Activated CD4-positive, alpha-beta memory T cell treated with anti-CD3 and anti-CD28 coated beads for 36 hours (primary cell): ENCODE data around the gene PDK1. TPM values are rescaled to one million over a fixed set of nuclear protein-coding genes. Genes with fewer than 3 reads are reported as not detected.

Experiments used
- CTCF ChIA-PET: fragments of 350-600 bp; sonication (Branson Sonifier 250); formaldehyde crosslinking; loops from one replicate; lab custom pipeline; 2021; ENCODE audit warnings: antibody characterized with exemption, inconsistent platforms; lab: Charles Lee
- POLR2A ChIA-PET: fragments of 350-600 bp; sonication (Branson Sonifier 250); formaldehyde crosslinking; loops from one replicate; lab custom pipeline; 2021; ENCODE audit warnings: antibody characterized with exemption; lab: Charles Lee
- DNase-seq: peaks from one replicate; pipeline ENCODE4 v3.0.0-alpha.2; 2020
- H3K27ac Mint-ChIP-seq: one replicate; pipeline ENCODE4 v1.8.0; 2021; ENCODE audit warnings: mixed read lengths
- H3K27me3 Mint-ChIP-seq: one replicate; pipeline ENCODE4 v1.8.0; 2021; ENCODE audit warnings: mixed read lengths
- H3K36me3 Mint-ChIP-seq: one replicate; pipeline ENCODE4 v1.8.0; 2021; ENCODE audit warnings: mixed read lengths
- H3K4me1 Mint-ChIP-seq: one replicate; pipeline ENCODE4 v1.8.0; 2021; ENCODE audit warnings: low read depth, mixed read lengths
- H3K4me3 Mint-ChIP-seq: one replicate; pipeline ENCODE4 v1.8.0; 2021; ENCODE audit warnings: mild to moderate bottlenecking, mixed read lengths
- H3K9me3 Mint-ChIP-seq: one replicate; pipeline ENCODE4 v1.8.0; 2021; ENCODE audit warnings: mixed read lengths
- intact Hi-C: fragments of 100-400 bp; cut with micrococcal nuclease; formaldehyde crosslinking; loops from one replicate; pipeline ENCODE4 v1.15.1; 2023
- total RNA-seq, 2 experiments: library from RNA; stranded (reverse); gene quantifications; one replicate each; pipeline ENCODE4 v1.2.3, GENCODE V29; 2021

PDK1 gene
- total RNA-seq, 2 experiments from 2014 or later: 24.7 to 31.6 TPM

GRCh38 chr2:172600557-172601008, 44.7 kb downstream of the PDK1 start:
- no peaks in the 10 kb centered on the region for H3K9me3 Mint-ChIP-seq
- DNase-seq: no peak
- H3K4me1 Mint-ChIP-seq: peaks cover 1% of the 10 kb centered on the region
- CTCF ChIA-PET: no interaction called here
- H3K4me3 Mint-ChIP-seq: no peak overlapping the region
- no peaks in the 10 kb centered on the region for H3K27me3 Mint-ChIP-seq
- H3K36me3 Mint-ChIP-seq: peaks cover 50% of the 10 kb centered on the region
- intact Hi-C loops: no loop called here
- POLR2A ChIA-PET: no interaction called here
- H3K27ac Mint-ChIP-seq: no peak overlapping the region

- intact Hi-C loops: no loop called here
- Mint-ChIP-seq H3K36me3 (peaks cover 36% of the 10 kb centered on the region), H3K27ac (no peak overlapping the region), H3K4me3 (no peak overlapping the region), H3K9me3 (no peaks in the 10 kb centered on the region), H3K4me1 (no peaks in the 10 kb centered on the region), H3K27me3 (no peaks in the 10 kb centered on the region)
- ChIA-PET POLR2A (no interaction called here), CTCF (no interaction called here)
- DNase-seq: no peak
These were observed 50.4 kb downstream of the PDK1 start for GRCh38 chr2:172606285-172606684.

- Mint-ChIP-seq H3K9me3 (no peaks in the 10 kb centered on the region), H3K27me3 (no peaks in the 10 kb centered on the region), H3K4me3 (no peak overlapping the region), H3K4me1 (no peaks in the 10 kb centered on the region), H3K27ac (peak overlapping the region; percentile 19), H3K36me3 (peaks cover 33% of the 10 kb centered on the region)
- POLR2A ChIA-PET: no interaction called here
- no peak for DNase-seq
- CTCF ChIA-PET: no interaction called here
- intact Hi-C loops: no loop called here
These were observed 51.6 kb downstream of the PDK1 start for GRCh38 chr2:172607379-172607928.

- no peak overlapping the region for H3K27ac Mint-ChIP-seq
- H3K4me1 Mint-ChIP-seq: no peaks in the 10 kb centered on the region
- ChIA-PET CTCF (no interaction called here), POLR2A (no interaction called here)
- intact Hi-C loops: no loop called here
- DNase-seq: no peak
- H3K27me3 Mint-ChIP-seq: no peaks in the 10 kb centered on the region
- H3K4me3 Mint-ChIP-seq: no peak overlapping the region
- H3K9me3 Mint-ChIP-seq: no peaks in the 10 kb centered on the region
- peaks cover 23% of the 10 kb centered on the region for H3K36me3 Mint-ChIP-seq
These were observed 53.6 kb downstream of the PDK1 start for GRCh38 chr2:172609488-172609887.

- DNase-seq: no peak
- ChIA-PET POLR2A (no interaction called here), CTCF (interaction anchor here (1.0 kb wide), 1 partner anchor 18 kb away, joined by 3 read pairs; no protein-coding TSS in a partner anchor)
- no peak overlapping the region for H3K4me3 Mint-ChIP-seq
- intact Hi-C loops: no loop called here
- no peaks in the 10 kb centered on the region for H3K9me3 Mint-ChIP-seq
- no peak overlapping the region for H3K27ac Mint-ChIP-seq
- H3K4me1 Mint-ChIP-seq: no peaks in the 10 kb centered on the region
- H3K27me3 Mint-ChIP-seq: no peaks in the 10 kb centered on the region
- H3K36me3 Mint-ChIP-seq: peaks cover 15% of the 10 kb centered on the region
These were observed 56.2 kb downstream of the PDK1 start for GRCh38 chr2:172612051-172612450.

- H3K36me3 Mint-ChIP-seq: peaks cover 14% of the 10 kb centered on the region
- H3K4me3 Mint-ChIP-seq: no peak overlapping the region
- no peaks in the 10 kb centered on the region for H3K9me3 Mint-ChIP-seq
- no peaks in the 10 kb centered on the region for H3K4me1 Mint-ChIP-seq
- intact Hi-C loops: no loop called here
- no peaks in the 10 kb centered on the region for H3K27me3 Mint-ChIP-seq
- no peak overlapping the region for H3K27ac Mint-ChIP-seq
- ChIA-PET POLR2A (no interaction called here), CTCF (interaction anchor here (1.3 kb wide), 1 partner anchor 17 kb away, joined by 5 read pairs; no protein-coding TSS in a partner anchor)
- no peak for DNase-seq
These were observed 57.1 kb downstream of the PDK1 start for GRCh38 chr2:172613040-172613439.

GRCh38 chr2:172613615-172614231, 57.8 kb downstream of the PDK1 start:
- H3K9me3 Mint-ChIP-seq: no peaks in the 10 kb centered on the region
- H3K27me3 Mint-ChIP-seq: no peaks in the 10 kb centered on the region
- H3K4me1 Mint-ChIP-seq: no peaks in the 10 kb centered on the region
- DNase-seq: no peak
- no peak overlapping the region for H3K4me3 Mint-ChIP-seq
- intact Hi-C loops: no loop called here
- H3K36me3 Mint-ChIP-seq: peaks cover 14% of the 10 kb centered on the region
- H3K27ac Mint-ChIP-seq: no peak overlapping the region
- ChIA-PET POLR2A (no interaction called here), CTCF (interaction anchor here (1.3 kb wide), 1 partner anchor 18 kb away, joined by 5 read pairs; no protein-coding TSS in a partner anchor)

- H3K9me3 Mint-ChIP-seq: no peaks in the 10 kb centered on the region
- peaks cover 14% of the 10 kb centered on the region for H3K36me3 Mint-ChIP-seq
- no peak overlapping the region for H3K27ac Mint-ChIP-seq
- no peak overlapping the region for H3K4me3 Mint-ChIP-seq
- H3K4me1 Mint-ChIP-seq: no peaks in the 10 kb centered on the region
- ChIA-PET POLR2A (no interaction called here), CTCF (no interaction called here)
- no peaks in the 10 kb centered on the region for H3K27me3 Mint-ChIP-seq
- intact Hi-C loops: no loop called here
- DNase-seq: no peak
These were observed 59.0 kb downstream of the PDK1 start for GRCh38 chr2:172614932-172615331.

- no peak for DNase-seq
- ChIA-PET CTCF (no interaction called here), POLR2A (no interaction called here)
- Mint-ChIP-seq H3K4me3 (no peak overlapping the region), H3K27ac (no peak overlapping the region), H3K36me3 (peaks cover 12% of the 10 kb centered on the region), H3K27me3 (no peaks in the 10 kb centered on the region), H3K9me3 (no peaks in the 10 kb centered on the region), H3K4me1 (no peaks in the 10 kb centered on the region)
- intact Hi-C loops: no loop called here
These were observed 59.9 kb downstream of the PDK1 start for GRCh38 chr2:172615727-172616261.

- no peak overlapping the region for H3K27ac Mint-ChIP-seq
- no peak overlapping the region for H3K4me3 Mint-ChIP-seq
- H3K27me3 Mint-ChIP-seq: no peaks in the 10 kb centered on the region
- peaks cover 8% of the 10 kb centered on the region for H3K36me3 Mint-ChIP-seq
- ChIA-PET POLR2A (no interaction called here), CTCF (no interaction called here)
- no peaks in the 10 kb centered on the region for H3K4me1 Mint-ChIP-seq
- intact Hi-C loops: no loop called here
- H3K9me3 Mint-ChIP-seq: no peaks in the 10 kb centered on the region
- no peak for DNase-seq
These were observed 61.2 kb downstream of the PDK1 start for GRCh38 chr2:172617115-172617514.

GRCh38 chr2:172623249-172623965, 67.5 kb downstream of the PDK1 start:
- H3K4me3 Mint-ChIP-seq: no peak overlapping the region
- H3K36me3 Mint-ChIP-seq: peaks cover 14% of the 10 kb centered on the region

GRCh38 chr2:172624996-172625395, 69.1 kb downstream of the PDK1 start:
- intact Hi-C loops: no loop called here
- ChIA-PET CTCF (no interaction called here), POLR2A (no interaction called here)
- peaks cover 20% of the 10 kb centered on the region for H3K36me3 Mint-ChIP-seq
- H3K27ac Mint-ChIP-seq: no peak overlapping the region
- H3K9me3 Mint-ChIP-seq: no peaks in the 10 kb centered on the region
- H3K4me3 Mint-ChIP-seq: no peak overlapping the region
- no peaks in the 10 kb centered on the region for H3K27me3 Mint-ChIP-seq
- DNase-seq: no peak
- H3K4me1 Mint-ChIP-seq: no peaks in the 10 kb centered on the region

More at GRCh38 chr2:172623249-172623965, 67.5 kb downstream of the PDK1 start:
- POLR2A ChIA-PET: no interaction called here
- Mint-ChIP-seq H3K27me3 (no peaks in the 10 kb centered on the region), H3K9me3 (no peaks in the 10 kb centered on the region), H3K4me1 (no peaks in the 10 kb centered on the region), H3K27ac (no peak overlapping the region)
- CTCF ChIA-PET: no interaction called here
- DNase-seq: no peak
- intact Hi-C loops: no loop called here
